K562 (cell line): ENCODE measurements around the gene ABT1. TPM values are rescaled to one million over a fixed set of nuclear protein-coding genes. Genes with fewer than 3 reads are reported as not detected.

ENCODE experiments used
- CCNT2 ChIP-seq: IDR thresholded peaks from 2 replicates; pipeline ENCODE4 v1.6.1; 2011; ENCODE audit warnings: borderline replicate concordance, low read depth, mild to moderate bottlenecking, moderate library complexity, mixed read lengths, low read length; ENCODE audit not compliant: insufficient read length; ENCODE audit errors: extremely low read depth
- CEBPB ChIP-seq: fragments of 450-650 bp; IDR thresholded peaks from 2 replicates; pipeline ENCODE4 v1.6.1; 2016; ENCODE audit warnings: missing genetic modification characterization, missing compliant biosample characterization
- CREB3 ChIP-seq: fragments of 450-650 bp; conservative IDR thresholded peaks from 2 replicates; pipeline ENCODE4 v1.6.1; 2016; ENCODE audit warnings: missing genetic modification characterization, low read depth, mild to moderate bottlenecking, missing compliant biosample characterization, moderate library complexity
- ETV1 ChIP-seq: fragments of 450-650 bp; conservative IDR thresholded peaks from 2 replicates; pipeline ENCODE4 v1.6.1; 2016; ENCODE audit warnings: missing genetic modification characterization, control low read depth, low read depth, missing compliant biosample characterization
- FOXJ2 ChIP-seq: fragments of 200-800 bp; sonication (Bioruptor generic); IDR thresholded peaks from 2 replicates; pipeline ENCODE4 v1.6.1; 2016; ENCODE audit warnings: missing genetic modification characterization, missing compliant biosample characterization
- MED1 ChIP-seq: sonication (generic); formaldehyde crosslinking; IDR thresholded peaks from 2 replicates; pipeline ENCODE4 v1.8.1; 2023; ENCODE audit warnings: missing genetic modification reagents, borderline replicate concordance
- MEIS2 ChIP-seq: fragments of 450-650 bp; IDR thresholded peaks from 2 replicates; pipeline ENCODE4 v1.6.1; 2014; ENCODE audit warnings: mild to moderate bottlenecking; ENCODE audit not compliant: partially characterized antibody
- MYC ChIP-seq, 2 experiments: fragments of 250-450 bp in 1 of 2; sonication (Bioruptor Pico) in 1 of 2; IDR thresholded peaks; 2 replicates each; pipeline versions ENCODE4 v1.5.1 to v1.6.1; 2012 to 2021; ENCODE audit warnings: low read depth in 2 of 2, borderline replicate concordance in 1 of 2, improper control_type of control experiment in 1 of 2, low read length in 1 of 2, mild to moderate bottlenecking in 1 of 2, moderate library complexity in 1 of 2
- NFRKB ChIP-seq: fragments of 450-650 bp; IDR thresholded peaks from 2 replicates; pipeline ENCODE4 v1.6.1; 2016; ENCODE audit warnings: low read depth
- POLR2AphosphoS5 ChIP-seq: IDR thresholded peaks from 2 replicates; pipeline ENCODE4 v1.6.1; 2011; ENCODE audit warnings: mild to moderate bottlenecking, low read depth, low read length, moderate library complexity; ENCODE audit not compliant: control insufficient read depth, insufficient read depth
- PURB ChIP-seq: sonication (generic); formaldehyde crosslinking; IDR thresholded peaks from 2 replicates; pipeline ENCODE4 v1.9.0; 2021; ENCODE audit warnings: low read depth, mild to moderate bottlenecking, missing genetic modification reagents
- RBM25 ChIP-seq: fragments of 200-400 bp; formaldehyde crosslinking; IDR thresholded peaks from 2 replicates; pipeline ENCODE4 v1.6.1; 2018; ENCODE audit warnings: low read length, low read depth, moderate library complexity; ENCODE audit not compliant: severe bottlenecking
- SMAD3 ChIP-seq: fragments of 450-650 bp; formaldehyde crosslinking; conservative IDR thresholded peaks from 2 replicates; pipeline ENCODE4 v1.4.0; 2020; ENCODE audit warnings: mild to moderate bottlenecking
- SRSF3 ChIP-seq: fragments of 200-400 bp; formaldehyde crosslinking; IDR thresholded peaks from 2 replicates; pipeline ENCODE4 v1.6.1; 2016; ENCODE audit warnings: mild to moderate bottlenecking, low read length, moderate library complexity; ENCODE audit not compliant: insufficient read depth
- TEAD4 ChIP-seq, 2 experiments: sonication (generic) in 1 of 2; formaldehyde crosslinking in 1 of 2; IDR thresholded peaks; 2 replicates each; pipeline versions ENCODE4 v1.6.1 to v1.8.0; 2012 to 2022; ENCODE audit warnings: borderline replicate concordance in 1 of 2, inconsistent platforms in 1 of 2, low read length in 1 of 2, mild to moderate bottlenecking in 1 of 2, missing genetic modification reagents in 1 of 2
- YBX1 ChIP-seq: fragments of 450-650 bp; IDR thresholded peaks from 2 replicates; pipeline ENCODE4 v1.7.1; 2016; ENCODE audit warnings: mild to moderate bottlenecking
- ZBTB34 ChIP-seq: fragments of 250-450 bp; sonication (Bioruptor Pico); IDR thresholded peaks from 2 replicates; pipeline ENCODE4 v1.8.0; 2021; ENCODE audit warnings: mild to moderate bottlenecking, moderate library complexity
- ZBTB7A ChIP-seq: IDR thresholded peaks from 2 replicates; pipeline ENCODE4 v1.6.1; 2011; ENCODE audit warnings: low read depth, mild to moderate bottlenecking, low read length, moderate library complexity, borderline replicate concordance; ENCODE audit not compliant: control insufficient read depth
- ZNF24 ChIP-seq: fragments of 450-650 bp; IDR thresholded peaks from 2 replicates; pipeline ENCODE4 v1.6.1; 2016
- ZNF57 ChIP-seq: fragments of 450-650 bp; formaldehyde crosslinking; IDR thresholded peaks from 2 replicates; pipeline ENCODE4 v1.4.0; 2020; ENCODE audit warnings: mild to moderate bottlenecking, moderate library complexity
- ZNF609 ChIP-seq: sonication (generic); formaldehyde crosslinking; IDR thresholded peaks from 2 replicates; pipeline ENCODE4 v1.8.1; 2023; ENCODE audit warnings: missing genetic modification reagents, mild to moderate bottlenecking, borderline replicate concordance
- polyA plus RNA-seq, 8 experiments: library from polyadenylated mRNA; depleted of rRNA in 4 of 8; stranded (reverse) in 5 of 8; unstranded in 3 of 8; fragments of >200 nt; fragmentation: Nextera tagmentation in 2 of 8; fragmentation: Illumina TruSeq in 1 of 8; extraction: Ambion mirVana in 2 of 8; extraction: Trizol in 1 of 8; gene quantifications; 2 replicates each; pipeline versions ENCODE4 v1.2.1 to v1.2.3, GENCODE V29; 2011 to 2014; ENCODE audit warnings: inconsistent platforms in 1 of 8, missing spikeins in 1 of 8
- total RNA-seq, 7 experiments: library from RNA; depleted of rRNA in 6 of 7; stranded (reverse); fragments of >200 nt in 6 of 7; fragmentation: Illumina TruSeq in 2 of 7; extraction: Trizol in 2 of 7; gene quantifications; 2 replicates each; pipeline versions ENCODE4 v1.2.1 to v1.2.3, GENCODE V29; 2011 to 2021; ENCODE audit warnings: low replicate concordance in 1 of 7

Gene ABT1
- total and polyA plus RNA-seq, 9 of the 15 experiments (the other 6 are each of a cell fraction or from before 2014, with no cell fraction given) = 8.8 to 52.7 (median 40.7) TPM

DNA sequence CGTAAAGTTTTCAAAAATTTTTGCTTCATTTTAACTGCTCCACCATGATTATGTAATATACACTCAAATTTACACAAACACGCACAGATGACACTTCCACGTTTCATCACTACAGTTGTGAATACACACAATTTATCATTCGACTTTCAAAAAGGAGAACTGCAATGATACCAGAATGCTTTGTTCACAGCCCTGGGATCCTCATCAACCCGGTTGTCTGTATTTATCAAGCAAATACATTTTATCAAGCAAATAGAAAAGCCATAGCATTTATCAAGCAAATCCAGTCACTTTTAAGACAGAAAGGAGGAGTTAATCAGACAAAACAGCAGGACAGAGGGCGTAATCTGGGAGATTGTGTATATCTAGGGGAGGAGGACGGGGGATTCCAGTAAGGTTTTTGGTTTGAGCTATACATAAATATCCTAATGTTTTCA, 20.3 kb upstream of the ABT1 start (continued):
- TF ChIP-seq RBM25 (no peak), CREB3 (tag) (no peak), MYC (IDR thresholded peaks at IDR 0.05; ENCODE audit: low read depth, low read length) (no peak), MYC (CRISPR knock-in tag; IDR thresholded peaks at IDR 0.05; ENCODE audit: borderline replicate concordance, low read depth) (0 out of 2 replicates have a peak, but pooled peaks have one; percentile 13), MEIS2 (peak; percentile 51), ETV1 (tag) (no peak), ZBTB7A (no peak), SRSF3 (no peak), ZNF609 (CRISPR knock-in tag) (no peak), ZNF57 (no peak), FOXJ2 (peak; percentile 6; the same call in 1 of the 2 replicates), CEBPB (tag) (peak; percentile 84), PURB (CRISPR knock-in tag) (no peak), MED1 (no peak), ZBTB34 (CRISPR knock-in tag) (no peak), CCNT2 (no peak), POLR2AphosphoS5 (no peak), SMAD3 (CRISPR knock-in tag) (no peak), ZNF24 (no peak), YBX1 (no peak), TEAD4 (IDR thresholded peaks at IDR 0.05; ENCODE audit: low read length) (no peak; the same call in 1 of the 2 replicates), TEAD4 (CRISPR knock-in tag; IDR thresholded peaks at IDR 0.05; ENCODE audit: borderline replicate concordance) (no peak), NFRKB (no peak)
